ENCODE results near the gene PAX5.

PAX5 gene

DNA sequence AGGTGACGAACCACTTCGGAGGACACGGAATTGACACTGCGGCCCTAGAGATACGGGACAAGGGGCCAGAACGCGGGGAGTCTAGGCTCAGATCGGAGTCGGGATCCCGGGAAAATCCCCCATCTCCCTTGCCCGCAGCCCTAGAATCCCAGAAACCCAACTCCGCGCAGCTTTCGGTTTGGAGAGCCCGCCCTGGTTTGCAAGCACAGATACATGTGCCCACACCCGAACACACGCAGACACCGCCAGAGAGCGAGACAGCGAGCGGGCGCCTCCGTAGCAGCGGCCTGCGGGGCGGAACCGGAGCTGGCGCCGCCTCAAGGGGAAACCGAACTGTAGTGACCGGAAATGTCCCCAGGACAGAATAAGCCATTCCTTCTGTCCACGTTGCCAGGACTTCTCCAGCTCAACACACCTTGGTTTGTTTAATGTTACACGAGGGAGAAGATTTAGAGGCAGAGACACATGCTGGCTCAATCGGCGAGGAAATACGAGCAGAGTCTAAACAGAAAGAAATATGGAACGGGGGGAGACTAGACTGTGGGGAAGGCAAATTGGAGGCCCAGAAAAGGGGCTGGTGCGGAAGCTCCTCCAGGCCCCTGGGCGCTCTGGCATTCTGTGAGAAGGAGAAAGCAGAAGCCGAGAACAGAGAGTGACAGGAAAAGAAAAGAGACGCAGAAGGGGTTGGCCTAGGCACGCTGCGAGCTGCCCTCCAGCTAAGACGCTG lies 2.9 kb upstream of the PAX5 start:
- no peak for DNase-seq

DNA sequence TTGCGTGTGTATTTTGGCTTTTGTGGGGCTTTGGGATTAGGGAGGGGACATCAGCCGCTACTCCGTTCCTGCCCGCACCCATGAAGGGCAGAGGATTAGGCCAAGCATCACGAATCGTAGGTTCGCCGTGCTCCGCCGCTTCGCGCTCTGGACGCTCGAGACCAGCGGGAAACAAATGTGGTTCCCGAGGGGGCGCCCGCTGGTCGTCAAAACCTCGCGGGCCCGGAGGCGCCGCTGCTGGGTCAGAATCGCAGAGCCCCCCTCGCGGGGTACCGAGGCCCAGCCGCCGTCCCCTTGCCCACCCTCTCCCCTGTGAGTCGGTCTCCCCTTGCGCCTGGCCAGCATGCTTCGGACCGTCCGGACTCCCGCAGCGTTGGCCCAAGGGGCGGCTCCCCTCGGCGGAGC lies 2.3 kb upstream of the PAX5 start:
- DNase-seq, result no peak

DNA sequence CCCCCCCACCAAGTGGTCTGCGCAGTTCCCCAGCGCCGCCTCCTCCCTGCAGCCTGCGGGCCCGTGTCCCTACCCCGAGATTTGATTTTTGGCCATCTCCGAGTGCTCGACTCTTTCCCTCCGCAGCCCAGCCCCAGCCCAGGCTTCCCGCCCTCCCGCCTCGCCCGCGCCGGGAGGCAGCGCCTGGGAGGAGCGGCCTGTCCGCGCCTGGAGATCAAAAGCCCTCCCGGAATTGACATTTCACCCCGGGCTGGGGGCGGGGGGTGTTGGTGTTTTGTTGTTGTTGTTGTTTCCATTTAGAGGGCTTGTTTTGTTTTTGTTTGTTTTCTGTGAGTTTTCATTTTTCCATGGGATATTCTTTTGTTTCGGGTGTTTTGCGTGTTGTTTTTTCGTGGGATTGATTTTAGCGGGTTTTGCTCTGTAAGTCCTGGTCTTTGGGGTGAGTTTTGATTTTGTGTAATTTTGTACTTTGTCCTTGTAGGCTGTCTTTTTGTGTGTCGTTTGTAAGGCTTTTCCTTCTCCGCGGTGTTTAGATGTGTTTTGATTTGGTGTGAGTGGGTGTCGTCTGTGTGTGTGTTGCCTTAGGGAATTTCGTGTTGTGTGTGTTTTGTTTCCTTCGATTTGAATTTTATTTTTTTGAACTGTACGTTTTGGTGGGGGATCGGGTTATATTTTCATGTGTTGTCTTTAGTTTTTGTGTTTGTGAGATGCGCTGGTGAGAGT lies 1.7 kb upstream of the PAX5 start:
- DNase-seq, result no peak

DNA sequence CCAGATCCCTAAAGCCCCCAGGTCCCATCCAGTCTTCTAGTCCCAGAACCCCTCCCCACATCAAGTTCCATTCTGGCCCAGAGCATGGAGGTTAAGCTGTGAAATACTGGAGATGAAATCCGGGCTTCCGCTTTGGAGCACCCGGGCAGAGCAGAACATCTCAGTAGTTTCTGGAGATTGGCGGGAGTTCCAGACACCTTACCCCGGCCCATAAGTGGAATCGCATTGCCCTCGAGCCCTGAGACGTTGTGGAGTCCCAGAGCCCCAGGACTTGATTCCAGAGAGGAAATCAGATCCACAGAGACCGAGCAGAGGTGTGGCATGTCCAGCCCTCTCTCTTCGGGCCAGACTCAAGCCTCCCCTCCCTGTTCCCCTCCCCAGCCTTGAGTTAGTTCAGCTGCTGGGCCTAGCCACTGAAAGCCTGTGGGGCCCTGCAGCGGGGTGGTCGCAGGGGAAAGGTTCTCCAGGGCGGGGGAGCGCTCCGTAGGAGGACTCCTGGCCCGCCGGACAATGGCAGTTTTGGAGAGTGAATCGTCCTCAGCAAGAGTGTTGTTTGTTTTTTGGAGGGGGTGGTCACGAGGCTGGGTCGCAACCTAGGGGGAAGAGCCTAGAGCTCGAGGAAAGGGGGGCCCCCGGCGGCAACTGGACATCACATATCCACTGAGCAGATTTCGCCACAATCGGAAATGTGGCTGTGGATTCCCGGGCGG lies 1.0 kb upstream of the PAX5 start:
- no peak for DNase-seq

DNA sequence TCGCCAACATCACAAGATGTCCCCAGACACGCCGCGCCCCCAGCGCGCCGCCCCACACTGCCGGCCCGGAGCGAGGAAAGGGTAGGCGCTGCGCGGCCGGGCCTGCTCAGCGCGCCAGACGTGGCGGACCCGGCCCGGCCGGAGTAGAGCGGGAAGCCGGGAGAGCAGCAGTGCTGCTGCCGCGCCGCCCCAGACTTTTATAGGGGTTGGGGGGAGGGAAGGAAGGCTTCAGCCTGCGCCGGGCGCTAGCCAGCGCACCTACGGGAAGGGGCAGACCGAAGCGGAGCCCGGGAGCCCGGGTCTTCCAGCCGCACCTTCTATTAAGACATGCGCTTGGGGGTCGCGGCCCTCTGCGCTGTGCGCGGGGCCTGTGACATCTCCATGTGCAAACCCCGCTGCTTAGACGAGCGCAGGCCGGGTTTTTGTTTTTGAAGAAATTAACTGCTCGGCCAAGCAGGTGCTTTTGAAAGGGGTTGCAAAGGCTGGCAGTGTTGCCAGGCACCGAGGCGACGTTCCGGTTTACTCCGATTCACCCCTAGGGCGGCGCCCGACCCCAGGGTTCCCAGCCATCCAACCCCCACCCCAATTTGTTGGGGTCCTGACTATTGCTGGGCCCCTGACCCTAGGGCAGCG lies 353 bp upstream of the PAX5 start:
- DNase-seq, result no peak

DNA sequence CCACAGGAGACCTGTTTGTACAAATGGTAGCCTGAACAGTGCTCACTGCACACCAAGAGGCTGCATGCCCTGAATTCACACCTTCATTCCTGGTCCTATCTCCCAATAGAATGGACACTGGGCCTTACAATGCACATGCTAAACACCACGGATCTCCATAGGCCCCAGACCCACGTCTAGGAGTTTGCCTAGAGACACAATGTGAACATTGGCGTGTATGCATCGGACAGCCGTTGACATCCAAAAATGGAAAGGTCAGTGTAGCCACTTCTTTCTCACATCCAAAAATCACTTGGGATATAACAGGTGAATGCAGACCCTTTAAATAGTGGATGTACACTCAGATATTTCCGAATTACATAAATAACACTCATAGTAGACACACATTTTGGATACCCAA lies 927 bp downstream of the PAX5 start:
- no peak for DNase-seq

DNA sequence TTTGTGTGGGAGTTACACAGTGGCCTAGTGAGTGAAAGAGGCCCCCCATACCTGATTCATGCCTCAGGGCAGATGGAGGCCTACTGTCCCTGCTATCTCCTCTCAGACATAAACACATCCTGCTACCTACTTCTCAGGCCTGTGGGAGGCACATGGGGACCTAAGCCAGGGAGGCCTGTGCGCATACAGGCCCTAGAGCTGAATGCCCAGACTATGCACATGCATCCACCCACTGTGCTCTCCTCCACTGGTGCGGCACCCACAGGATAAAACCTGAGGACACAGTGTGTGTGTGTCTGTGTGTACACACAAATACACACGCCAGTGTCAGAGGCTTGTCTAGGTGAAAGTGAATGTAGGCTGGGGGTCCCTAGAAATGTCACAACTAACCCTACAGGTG lies 1.4 kb downstream of the PAX5 start:
- no peak for DNase-seq

DNA sequence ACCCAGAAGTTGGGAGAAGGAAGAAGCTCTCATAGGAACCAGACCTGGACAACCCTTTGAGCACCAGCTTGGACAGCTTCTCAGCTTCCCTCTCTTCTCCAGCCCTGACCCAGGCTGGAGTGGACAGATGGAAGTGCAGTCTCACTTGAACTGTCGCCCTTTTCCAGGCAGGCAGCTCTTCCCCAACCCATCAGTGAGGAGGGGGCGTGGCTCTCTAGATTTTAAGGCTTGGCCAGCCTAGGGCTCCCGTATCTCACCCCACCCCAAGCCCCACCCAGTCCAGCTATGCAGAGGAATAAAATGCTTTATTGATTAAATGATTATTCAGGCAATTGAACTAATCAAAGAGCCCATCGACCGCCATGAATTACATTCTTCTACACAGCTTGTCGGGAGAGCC lies 2.2 kb downstream of the PAX5 start:
- no peak for DNase-seq

DNA sequence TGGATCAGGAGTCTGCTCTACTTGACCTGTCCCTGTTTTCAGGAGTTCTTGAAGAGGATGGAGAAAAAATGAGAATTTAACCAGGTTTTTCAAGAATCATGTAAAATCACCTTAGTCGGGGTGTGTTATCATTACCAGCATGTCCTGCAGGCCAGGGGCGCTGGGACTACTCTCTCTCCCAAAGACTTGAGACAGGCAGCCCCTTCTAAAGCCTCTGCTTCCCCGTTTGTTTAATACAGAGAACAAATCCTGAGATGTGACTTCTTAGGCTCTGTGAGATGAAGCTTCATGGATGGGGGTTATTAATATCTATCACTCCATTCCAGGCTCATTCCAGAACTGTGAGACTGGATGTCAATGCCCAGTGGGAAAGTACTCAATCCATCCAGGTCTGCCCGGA lies 3.0 kb downstream of the PAX5 start:
- DNase-seq, result no peak

DNA sequence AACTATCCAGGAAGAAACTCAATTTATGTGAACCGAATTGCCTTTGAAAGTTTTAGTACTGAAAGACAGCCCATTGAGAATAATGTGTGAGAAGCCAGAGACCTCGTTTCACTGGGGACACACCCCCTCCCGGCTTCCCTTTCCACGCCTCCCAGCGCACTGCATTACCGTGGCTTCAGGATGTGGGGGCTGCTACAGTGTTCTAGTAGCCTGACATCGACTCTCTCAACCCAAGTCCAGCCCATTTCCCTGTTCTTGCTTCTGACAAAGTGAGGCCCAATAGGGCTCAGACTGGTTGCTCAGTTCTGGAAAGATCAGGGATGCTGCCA lies 3.5 kb downstream of the PAX5 start:
- no peak for DNase-seq

DNA sequence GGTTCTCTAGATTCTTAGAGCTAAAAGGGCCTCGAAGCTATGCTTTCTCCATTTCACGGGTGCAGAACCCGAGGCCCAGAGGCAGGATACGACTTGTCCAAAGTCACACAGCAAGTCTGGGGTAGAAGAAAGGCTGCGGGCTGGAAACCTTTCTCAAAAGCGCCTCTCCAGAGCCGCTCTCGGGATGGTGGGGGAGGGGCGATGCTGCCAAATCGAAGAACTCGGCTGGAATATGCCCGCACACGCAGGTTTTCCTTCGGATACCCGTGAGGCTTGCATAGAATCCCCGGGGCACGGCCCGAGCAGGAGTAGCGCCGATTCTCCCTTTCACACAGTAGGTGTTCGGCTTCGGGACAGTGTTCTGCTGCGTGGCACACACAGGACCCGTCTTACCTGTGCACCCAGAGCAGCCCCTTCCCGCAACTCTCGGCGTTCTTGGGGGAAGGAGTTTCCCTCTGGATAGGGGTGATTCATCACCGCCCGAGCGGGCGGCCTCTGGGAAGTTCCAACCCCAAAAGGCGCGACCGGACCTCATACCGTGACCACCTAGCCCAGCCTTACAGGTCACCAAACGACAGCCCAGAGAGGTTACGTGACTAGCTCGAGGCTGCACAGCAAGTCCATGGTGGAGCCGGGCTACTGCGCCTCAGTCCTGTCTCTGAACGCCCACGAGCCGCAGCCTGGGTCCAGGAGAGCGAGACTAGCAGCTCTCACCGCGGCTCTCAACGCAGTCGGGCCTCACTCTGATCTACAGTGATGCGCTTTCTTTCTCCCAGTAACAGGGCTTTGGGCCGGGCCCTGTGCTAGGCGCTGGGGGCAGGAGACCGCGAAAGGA lies 4.1 kb downstream of the PAX5 start:
- no peak for DNase-seq

DNA sequence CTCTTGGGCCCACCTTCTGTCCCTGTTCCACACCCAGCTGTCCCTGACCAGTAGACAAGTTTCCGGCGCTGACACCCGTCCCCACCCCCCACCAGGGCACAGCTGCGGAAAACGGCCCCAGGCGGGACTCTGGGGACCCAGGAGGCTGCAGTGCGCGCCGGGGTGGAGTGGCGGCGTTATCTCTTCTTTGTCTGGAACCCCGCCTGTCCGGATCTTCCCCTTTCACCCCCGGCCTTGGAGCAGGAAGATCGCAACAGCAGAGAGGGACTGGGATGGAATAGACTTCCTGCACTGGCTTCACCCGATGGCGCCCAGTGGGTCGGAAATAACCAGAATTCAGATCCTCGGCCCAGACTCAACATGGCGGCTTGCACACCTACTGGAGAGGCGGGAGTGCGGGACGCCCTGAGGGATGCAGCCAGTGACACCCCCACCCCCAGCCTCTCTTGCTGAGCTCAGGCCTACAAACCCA lies 4.7 kb downstream of the PAX5 start:
- no peak for DNase-seq

DNA sequence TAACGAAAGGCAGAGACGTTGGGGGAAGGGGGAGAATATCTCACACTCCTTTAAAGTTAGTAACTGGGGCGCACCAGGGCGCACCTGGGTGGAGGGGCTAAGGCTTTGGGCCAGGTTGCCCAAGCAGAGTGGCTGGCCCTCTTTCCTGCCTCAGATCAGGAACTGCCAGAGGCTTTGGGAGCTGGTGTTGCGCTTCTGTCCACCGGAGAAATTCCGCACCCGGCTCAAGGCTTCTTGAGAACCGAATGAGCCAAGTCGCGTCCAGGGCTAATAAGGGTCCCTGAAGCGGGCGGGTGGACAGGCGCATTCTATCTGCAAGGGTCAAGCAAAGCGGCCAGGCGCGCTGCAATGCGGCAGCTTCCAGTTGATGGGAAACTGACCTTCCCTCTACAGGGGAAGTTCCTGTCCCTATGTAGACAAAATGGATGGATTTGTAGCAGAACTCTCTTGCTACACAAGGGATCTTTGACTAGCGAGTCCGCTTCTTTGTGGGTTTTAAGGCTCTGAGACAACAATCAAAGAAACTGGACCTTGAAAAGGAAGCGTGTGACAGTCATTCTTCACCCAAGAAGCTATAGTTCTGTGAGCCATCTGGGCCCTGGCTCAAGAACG lies 5.5 kb downstream of the PAX5 start:
- no peak for DNase-seq

DNA sequence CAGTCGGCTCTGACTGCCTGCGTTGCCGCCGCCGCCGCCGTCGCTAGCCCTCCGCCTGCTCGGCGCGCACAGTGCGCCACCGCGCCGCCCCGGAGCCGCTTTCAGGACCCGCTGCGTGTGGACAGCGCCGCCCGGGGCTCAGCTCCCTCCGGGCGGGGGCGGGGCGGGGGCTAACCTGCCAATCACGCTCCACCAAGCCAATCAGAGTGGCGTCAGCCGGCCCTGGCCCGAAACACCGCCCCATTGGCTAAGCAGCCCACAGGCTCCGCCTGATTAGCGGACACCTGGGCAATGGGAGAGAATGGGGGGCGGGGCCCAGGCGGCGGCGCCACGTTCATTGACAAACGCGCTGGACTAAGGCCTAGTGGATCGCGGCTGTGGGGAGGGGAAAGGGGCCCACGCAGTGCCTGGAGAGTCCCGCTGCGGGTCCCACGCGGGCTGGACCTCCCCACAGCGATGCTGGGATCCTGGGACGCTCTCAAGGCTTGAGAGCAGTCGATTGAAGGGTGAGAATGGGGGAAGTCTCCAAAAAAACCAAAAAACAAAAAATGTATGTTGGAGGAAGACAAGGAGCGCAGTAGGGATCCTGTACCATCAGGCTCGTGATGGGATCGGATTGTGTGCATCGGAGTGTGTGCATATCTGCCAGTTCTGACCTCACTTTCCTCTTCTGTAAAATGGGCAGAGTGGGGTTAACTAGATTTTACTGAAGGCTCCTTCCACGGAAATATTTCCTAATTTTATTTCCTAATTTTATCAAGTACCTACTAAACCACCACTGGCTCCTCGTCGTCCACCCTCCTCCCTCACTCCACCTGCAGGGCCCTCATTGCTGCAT lies 6.3 kb downstream of the PAX5 start:
- DNase-seq, result peak; percentile 51 to 76 (median 60)

DNA sequence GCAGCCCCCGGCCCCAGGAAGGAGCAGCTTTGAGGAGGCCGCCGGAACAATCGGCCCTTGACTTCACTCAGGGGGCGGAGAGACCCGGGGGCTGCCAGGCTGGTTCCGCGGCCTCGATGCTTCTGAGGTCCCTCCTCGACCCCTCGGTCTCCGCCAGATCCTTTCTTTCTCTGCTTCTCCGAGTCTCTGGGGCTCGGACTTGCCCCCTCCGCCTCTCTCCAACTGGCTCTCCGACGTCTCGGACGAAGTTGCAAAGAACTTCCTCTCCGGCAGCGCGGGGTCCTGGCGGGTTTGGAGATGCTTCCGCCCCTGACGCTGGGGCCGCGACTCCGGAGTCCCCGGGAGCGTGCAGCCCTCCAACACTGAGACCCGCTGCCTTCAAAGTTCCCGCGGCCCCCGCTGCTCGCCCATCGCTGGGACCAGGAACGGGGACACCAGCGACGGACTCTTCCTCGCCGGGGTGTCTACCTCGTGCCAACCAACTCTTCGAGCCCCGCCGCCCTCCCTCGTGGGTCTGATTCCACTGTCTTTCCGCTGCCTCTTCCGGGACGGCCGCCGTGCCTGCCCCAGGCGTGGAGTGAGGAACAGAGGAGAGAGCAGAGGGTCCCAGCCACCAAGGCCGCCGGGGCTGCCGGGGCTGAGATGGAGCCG lies 7.0 kb downstream of the PAX5 start:
- DNase-seq, result no peak

DNA sequence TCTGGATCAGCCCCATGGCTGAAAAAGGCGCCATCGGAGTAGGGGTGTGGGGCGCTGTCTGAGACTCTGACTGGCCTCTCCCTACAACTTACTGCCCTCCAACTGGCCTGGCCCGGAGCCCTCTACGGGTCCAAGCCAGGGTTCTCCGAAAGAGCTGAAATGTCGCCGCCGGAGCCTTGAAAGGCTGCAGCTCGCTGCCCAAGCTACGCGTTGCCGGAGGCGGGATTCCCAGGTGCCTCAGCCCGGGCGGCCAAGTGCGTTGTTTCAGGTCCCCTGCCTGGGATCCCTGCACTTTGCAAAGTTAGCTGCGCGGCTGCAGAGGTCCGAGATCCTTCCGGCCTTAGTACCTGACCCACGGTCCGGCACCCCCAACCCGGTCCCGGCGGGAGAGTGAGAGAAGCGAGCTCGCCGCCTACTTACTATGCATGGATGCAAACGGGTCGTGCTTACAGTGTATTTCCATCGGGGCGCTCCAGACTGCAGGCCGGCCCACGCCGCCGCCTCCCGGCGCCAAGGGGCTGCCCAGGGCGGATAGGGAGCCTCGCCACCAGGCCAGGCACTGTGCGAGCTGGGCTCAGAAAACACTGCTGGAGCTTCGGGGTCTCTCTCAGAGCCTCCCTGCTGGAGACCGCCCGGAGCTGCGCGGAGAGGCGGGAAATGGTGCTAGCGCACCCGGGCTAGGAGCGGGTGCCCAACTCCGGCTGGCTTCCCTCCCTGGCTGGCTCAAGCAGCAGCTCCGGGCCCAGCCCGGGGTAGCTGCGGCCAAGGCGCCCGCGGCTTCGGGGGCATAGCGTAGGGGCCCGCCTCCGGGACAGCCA lies 7.7 kb downstream of the PAX5 start:
- no peak for DNase-seq

DNA sequence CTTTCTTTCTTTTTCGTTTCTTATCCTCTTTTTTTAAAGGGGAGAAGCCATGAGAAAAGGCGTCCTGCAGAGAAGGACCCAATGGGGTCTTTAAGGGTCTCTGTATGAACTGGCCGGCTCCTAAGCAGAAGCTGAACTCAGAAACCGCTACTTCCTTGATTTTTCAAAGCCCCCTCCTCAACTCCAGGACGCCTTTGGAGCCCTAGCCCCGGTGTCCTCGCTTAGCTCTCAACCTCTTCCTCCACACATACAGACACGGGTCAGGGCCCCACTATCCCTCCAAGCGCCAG lies 8.3 kb downstream of the PAX5 start:
- no peak for DNase-seq

DNA sequence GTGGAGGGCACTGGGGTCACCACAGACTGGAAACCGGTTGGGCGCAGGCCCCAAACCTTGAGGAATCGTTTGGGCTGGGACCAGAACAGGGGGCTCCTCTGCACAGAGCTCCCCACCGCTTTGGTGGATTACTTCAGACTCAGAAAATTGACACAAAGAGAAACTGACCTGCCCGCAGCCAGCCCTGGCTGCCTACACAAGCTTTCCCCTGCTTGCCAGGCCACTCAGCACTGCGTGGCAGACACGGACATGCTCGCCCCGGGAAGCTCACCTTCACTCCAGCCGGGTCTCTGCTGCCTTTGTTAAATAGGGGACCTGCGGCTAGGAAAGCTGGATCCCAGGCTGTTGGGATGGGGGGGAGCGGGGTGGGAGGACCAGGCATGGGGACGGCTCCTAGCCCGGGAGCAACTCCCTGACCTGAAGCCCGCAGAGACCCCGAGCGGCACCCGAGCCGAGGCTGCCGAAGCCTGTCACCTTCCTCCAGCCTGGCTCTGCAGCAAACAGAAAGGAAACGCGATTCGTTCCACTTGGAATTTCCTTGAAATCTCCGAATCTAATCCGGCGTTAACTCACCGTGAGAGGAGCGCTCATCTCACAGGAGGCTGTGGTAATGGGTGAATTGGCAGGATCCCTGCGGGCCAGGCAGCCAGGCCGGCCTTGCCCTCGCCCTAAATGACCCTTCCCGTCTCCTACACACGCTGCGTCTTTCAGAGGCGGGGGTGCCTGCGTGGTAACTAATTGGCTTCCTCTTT lies 8.8 kb downstream of the PAX5 start:
- DNase-seq, result no peak

DNA sequence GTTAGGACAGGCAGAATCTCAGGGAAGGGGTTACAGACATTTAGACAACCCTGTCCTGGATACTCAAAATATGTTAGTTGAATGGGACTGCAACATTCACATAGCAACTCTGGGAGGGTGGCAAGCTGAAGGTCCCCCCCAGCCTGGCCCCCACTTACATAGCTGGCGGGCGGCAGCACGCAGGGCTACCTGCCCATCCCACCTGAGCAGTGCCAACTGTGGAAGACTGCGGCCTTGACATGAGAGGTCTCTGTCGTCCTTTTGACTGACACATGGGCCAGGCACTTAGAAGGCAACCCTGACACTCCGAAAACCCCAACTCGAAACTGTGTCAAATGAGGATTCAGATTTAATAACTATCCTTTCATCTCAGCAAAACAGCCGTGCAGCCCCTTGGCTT lies 16.5 kb downstream of the PAX5 start:
- no peak for DNase-seq
